HEK293 (cell line): ENCODE data around the gene THEMIS2.

Source experiments
- BCL11A ChIP-seq: fragments of 450-650 bp; formaldehyde crosslinking; IDR thresholded peaks from 2 replicates; pipeline ENCODE4 v1.5.1; 2016; ENCODE audit warnings: low read depth, missing biosample characterization, missing genetic modification characterization
- GLIS2 ChIP-seq: fragments of 450-650 bp; formaldehyde crosslinking; IDR thresholded peaks from 2 replicates; pipeline ENCODE4 v1.5.1; 2016; ENCODE audit warnings: missing biosample characterization, missing genetic modification characterization
- KLF1 ChIP-seq: fragments of 450-650 bp; formaldehyde crosslinking; IDR thresholded peaks from 2 replicates; pipeline ENCODE4 v1.5.1; 2016; ENCODE audit warnings: missing biosample characterization, missing genetic modification characterization
- YY1 ChIP-seq: fragments of 450-650 bp; formaldehyde crosslinking; IDR thresholded peaks from 2 replicates; pipeline ENCODE4 v1.5.1; 2018; ENCODE audit warnings: missing biosample characterization, missing genetic modification characterization
- ZNF140 ChIP-seq: fragments of 450-650 bp; formaldehyde crosslinking; IDR thresholded peaks from 2 replicates; pipeline ENCODE4 v1.5.1; 2016; ENCODE audit warnings: missing biosample characterization, missing genetic modification characterization
- ZNF391 ChIP-seq: fragments of 450-650 bp; formaldehyde crosslinking; IDR thresholded peaks from 2 replicates; pipeline ENCODE4 v1.5.1; 2016; ENCODE audit warnings: low read depth, missing biosample characterization, missing genetic modification characterization, borderline replicate concordance
- ZNF621 ChIP-seq: fragments of 450-650 bp; formaldehyde crosslinking; IDR thresholded peaks from 2 replicates; pipeline ENCODE4 v1.5.1; 2017; ENCODE audit warnings: missing biosample characterization, missing genetic modification characterization
- TF ChIP-seq, protein P1 (sequence below): fragments of 450-650 bp; formaldehyde crosslinking; IDR thresholded peaks from 2 replicates; pipeline ENCODE4 v1.5.1; 2016; ENCODE audit warnings: missing biosample characterization, missing genetic modification characterization
- TF ChIP-seq, protein P2 (sequence below): fragments of 450-650 bp; formaldehyde crosslinking; IDR thresholded peaks from 2 replicates; pipeline ENCODE4 v1.5.1; 2016; ENCODE audit warnings: missing biosample characterization, missing genetic modification characterization
- TF ChIP-seq, protein P3 (sequence below): fragments of 450-650 bp; formaldehyde crosslinking; IDR thresholded peaks from 2 replicates; pipeline ENCODE4 v1.5.1; 2017; ENCODE audit warnings: missing biosample characterization, missing genetic modification characterization

DNA sequence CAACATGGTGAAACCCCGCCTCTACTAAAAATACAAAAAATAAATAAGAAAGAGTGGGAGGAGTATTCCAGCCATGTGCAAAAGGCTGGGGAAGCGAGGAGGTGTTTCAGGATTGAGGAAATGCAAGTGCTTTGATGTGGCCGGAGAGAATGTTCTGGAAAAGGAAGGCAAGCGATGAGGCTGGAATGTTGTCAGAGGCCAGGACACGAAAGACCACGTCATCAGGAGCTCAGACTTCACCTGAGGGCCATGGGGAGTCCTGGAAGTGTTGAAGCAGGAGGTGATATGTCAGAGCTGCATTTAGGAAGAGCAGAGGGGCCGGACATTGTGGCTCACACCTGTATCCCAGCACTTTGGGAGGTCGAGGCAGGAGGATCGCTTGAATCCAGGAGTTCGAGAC, 10.9 kb upstream of the THEMIS2 start:
- TF ChIP-seq BCL11A, result no peak
- TF ChIP-seq, protein P1, sequence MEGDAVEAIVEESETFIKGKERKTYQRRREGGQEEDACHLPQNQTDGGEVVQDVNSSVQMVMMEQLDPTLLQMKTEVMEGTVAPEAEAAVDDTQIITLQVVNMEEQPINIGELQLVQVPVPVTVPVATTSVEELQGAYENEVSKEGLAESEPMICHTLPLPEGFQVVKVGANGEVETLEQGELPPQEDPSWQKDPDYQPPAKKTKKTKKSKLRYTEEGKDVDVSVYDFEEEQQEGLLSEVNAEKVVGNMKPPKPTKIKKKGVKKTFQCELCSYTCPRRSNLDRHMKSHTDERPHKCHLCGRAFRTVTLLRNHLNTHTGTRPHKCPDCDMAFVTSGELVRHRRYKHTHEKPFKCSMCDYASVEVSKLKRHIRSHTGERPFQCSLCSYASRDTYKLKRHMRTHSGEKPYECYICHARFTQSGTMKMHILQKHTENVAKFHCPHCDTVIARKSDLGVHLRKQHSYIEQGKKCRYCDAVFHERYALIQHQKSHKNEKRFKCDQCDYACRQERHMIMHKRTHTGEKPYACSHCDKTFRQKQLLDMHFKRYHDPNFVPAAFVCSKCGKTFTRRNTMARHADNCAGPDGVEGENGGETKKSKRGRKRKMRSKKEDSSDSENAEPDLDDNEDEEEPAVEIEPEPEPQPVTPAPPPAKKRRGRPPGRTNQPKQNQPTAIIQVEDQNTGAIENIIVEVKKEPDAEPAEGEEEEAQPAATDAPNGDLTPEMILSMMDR (tag by site-specific recombination), result no peak
- TF ChIP-seq ZNF140 (tag by site-specific recombination), result no peak
- no peak for TF ChIP-seq ZNF621 (tag by site-specific recombination)
- TF ChIP-seq KLF1 (tag by site-specific recombination), result no peak
- no peak for TF ChIP-seq YY1
- no peak for TF ChIP-seq GLIS2 (tag by site-specific recombination)
- TF ChIP-seq ZNF391 (tag by site-specific recombination), result no peak
- TF ChIP-seq, protein P2, sequence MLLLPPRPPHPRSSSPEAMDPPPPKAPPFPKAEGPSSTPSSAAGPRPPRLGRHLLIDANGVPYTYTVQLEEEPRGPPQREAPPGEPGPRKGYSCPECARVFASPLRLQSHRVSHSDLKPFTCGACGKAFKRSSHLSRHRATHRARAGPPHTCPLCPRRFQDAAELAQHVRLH (tag by site-specific recombination), result no peak
- TF ChIP-seq, protein P3, sequence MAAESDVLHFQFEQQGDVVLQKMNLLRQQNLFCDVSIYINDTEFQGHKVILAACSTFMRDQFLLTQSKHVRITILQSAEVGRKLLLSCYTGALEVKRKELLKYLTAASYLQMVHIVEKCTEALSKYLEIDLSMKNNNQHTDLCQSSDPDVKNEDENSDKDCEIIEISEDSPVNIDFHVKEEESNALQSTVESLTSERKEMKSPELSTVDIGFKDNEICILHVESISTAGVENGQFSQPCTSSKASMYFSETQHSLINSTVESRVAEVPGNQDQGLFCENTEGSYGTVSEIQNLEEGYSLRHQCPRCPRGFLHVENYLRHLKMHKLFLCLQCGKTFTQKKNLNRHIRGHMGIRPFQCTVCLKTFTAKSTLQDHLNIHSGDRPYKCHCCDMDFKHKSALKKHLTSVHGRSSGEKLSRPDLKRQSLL (tag by site-specific recombination), result no peak
